HepG2 (cell line): ENCODE data around the gene EGLN2. TPM values are rescaled to one million over a fixed set of nuclear protein-coding genes. Genes with fewer than 3 reads are reported as not detected.

Experiments used
- ATAC-seq: fragments of 200-7000 bp; cut with Tn5 transposase; 3 replicates; pipeline ENCODE4 v1.9.1; 2020; ENCODE audit warnings: mild to moderate bottlenecking, moderate library complexity
- BruUV-seq: library from RNA; stranded (reverse); fragments of 400-500 nt; replicated peaks from 2 replicates; lab custom pipeline; 2021; lab: Mats Ljungman, UMichigan
- CTCF ChIA-PET: fragments of 300-600 bp; formaldehyde crosslinking; extraction: SDS; loops from one replicate; lab custom pipeline; 2021; ENCODE audit warnings: low total read pairs, inconsistent platforms, low intra/inter-chr PET ratio; lab: Yijun Ruan, JAX
- POLR2A ChIA-PET: fragments of 350-600 bp; sonication (Branson Sonifier 250); formaldehyde crosslinking; loops from one replicate; lab custom pipeline; 2020; ENCODE audit warnings: antibody characterized with exemption, inconsistent platforms; lab: Yijun Ruan, JAX
- DNase-seq: peaks from one replicate; pipeline ENCODE4 v3.0.0-alpha.2; 2015; ENCODE audit warnings: low spot score
- FAIRE-seq: peaks from 3 replicates; lab custom pipeline; 2011; peaks lifted over from hg19 to GRCh38; lab: Jason Lieb, UNC
- H2AFZ ChIP-seq: one replicate; pipeline ENCODE4 v1.6.1; 2011; ENCODE audit warnings: low read length, inconsistent platforms
- H3K27ac ChIP-seq: fragments of 300-600 bp; 3 replicates; pipeline ENCODE4 v1.8.0; 2011; ENCODE audit warnings: mixed run types, mild to moderate bottlenecking, mixed read lengths, low read length, inconsistent platforms; ENCODE audit not compliant: insufficient read depth; ENCODE audit errors: extremely low read length
- H3K27me3 ChIP-seq, 2 experiments: fragments of 200-600 bp in 1 of 2; 2 replicates in 1 of 2; 3 replicates in 1 of 2; pipeline versions ENCODE4 v1.6.0 to v1.8.0; 2011; ENCODE audit warnings: low read length in 2 of 2, mild to moderate bottlenecking in 2 of 2, moderate library complexity in 2 of 2, inconsistent platforms in 1 of 2; ENCODE audit not compliant: insufficient read depth in 2 of 2, control insufficient read depth in 1 of 2
- H3K36me3 ChIP-seq, 2 experiments: fragments of 200-600 bp in 1 of 2; replicated peaks in 1 of 2; 2 replicates in 1 of 2; 3 replicates in 1 of 2; pipeline versions ENCODE4 v1.5.1 to v1.8.0; 2011; ENCODE audit warnings: low read length in 2 of 2, inconsistent platforms in 1 of 2; ENCODE audit not compliant: insufficient read depth in 2 of 2, control insufficient read depth in 1 of 2
- H3K4me1 ChIP-seq: 2 replicates; pipeline ENCODE4 v1.5.1; 2012; ENCODE audit warnings: low read length, inconsistent platforms; ENCODE audit not compliant: insufficient read depth
- H3K4me2 ChIP-seq: 2 replicates; pipeline ENCODE4 v1.6.0; 2011; ENCODE audit warnings: low read depth, low read length, inconsistent platforms
- H3K4me3 ChIP-seq, 3 experiments: fragments of 200-600 bp in 1 of 3; sonication (generic), shearing (Covaris generic) in 1 of 3; replicated peaks in 1 of 3; 2 replicates each; pipeline ENCODE4 v1.5.1; 2011 to 2016; ENCODE audit warnings: low read length in 3 of 3, inconsistent platforms in 2 of 3, low read depth in 2 of 3, mild to moderate bottlenecking in 2 of 3, control low read depth in 1 of 3, mixed read lengths in 1 of 3; ENCODE audit not compliant: insufficient read depth in 1 of 3
- H3K79me2 ChIP-seq: one replicate; pipeline ENCODE4 v1.6.1; 2011; ENCODE audit warnings: low read length, inconsistent platforms; ENCODE audit not compliant: insufficient read depth
- H3K9ac ChIP-seq: 2 replicates; pipeline ENCODE4 v1.6.0; 2011; ENCODE audit warnings: mild to moderate bottlenecking, low read depth, low read length, inconsistent platforms; ENCODE audit not compliant: insufficient read depth
- H3K9me3 ChIP-seq: 2 replicates; pipeline ENCODE4 v1.5.1; 2012; ENCODE audit warnings: mild to moderate bottlenecking, low read length
- H4K20me1 ChIP-seq: 2 replicates; pipeline ENCODE4 v1.6.0; 2011; ENCODE audit warnings: inconsistent platforms, mild to moderate bottlenecking, low read length, moderate library complexity; ENCODE audit not compliant: insufficient read depth
- ARID4A ChIP-seq: sonication (generic); formaldehyde crosslinking; IDR thresholded peaks from 2 replicates; pipeline ENCODE4 v1.5.0; 2020; ENCODE audit warnings: mild to moderate bottlenecking, missing genetic modification reagents, borderline replicate concordance
- DNMT1 ChIP-seq: sonication (generic); formaldehyde crosslinking; IDR thresholded peaks from 2 replicates; pipeline ENCODE4 v1.5.1; 2020; ENCODE audit warnings: mild to moderate bottlenecking, missing genetic modification reagents
- FOSL2 ChIP-seq: sonication (generic); formaldehyde crosslinking; IDR thresholded peaks from 2 replicates; pipeline ENCODE4 v1.4.0; 2020; ENCODE audit warnings: missing genetic modification reagents
- HNF4G ChIP-seq, 2 experiments: sonication (generic) in 1 of 2; formaldehyde crosslinking in 1 of 2; IDR thresholded peaks; 2 replicates each; pipeline versions ENCODE4 v1.4.0 to v1.6.1; 2011 to 2020; ENCODE audit warnings: borderline replicate concordance in 2 of 2, low read depth in 2 of 2, mild to moderate bottlenecking in 2 of 2, low read length in 1 of 2, missing genetic modification reagents in 1 of 2, moderate library complexity in 1 of 2
- MAZ ChIP-seq, 2 experiments: sonication (generic) in 1 of 2; formaldehyde crosslinking in 1 of 2; IDR thresholded peaks; 2 replicates each; pipeline versions ENCODE4 v1.5.0 to v1.6.1; 2012 to 2020; ENCODE audit warnings: low read depth in 2 of 2, mild to moderate bottlenecking in 2 of 2, borderline replicate concordance in 1 of 2, improper control_type of control experiment in 1 of 2, low read length in 1 of 2, missing genetic modification reagents in 1 of 2, moderate library complexity in 1 of 2
- STAG1 ChIP-seq: sonication (generic); formaldehyde crosslinking; IDR thresholded peaks from 2 replicates; pipeline ENCODE4 v1.4.0; 2020; ENCODE audit warnings: missing genetic modification reagents
- TAF1 ChIP-seq: sonication (generic); formaldehyde crosslinking; IDR thresholded peaks from 2 replicates; pipeline ENCODE4 v1.4.0; 2020; ENCODE audit warnings: missing genetic modification reagents
- TFAP4 ChIP-seq: sonication (generic); IDR thresholded peaks from 2 replicates; pipeline ENCODE4 v1.6.1; 2016; ENCODE audit warnings: low read depth, borderline replicate concordance
- ZBTB33 ChIP-seq: sonication (generic); formaldehyde crosslinking; IDR thresholded peaks from 2 replicates; pipeline ENCODE4 v1.4.0; 2020; ENCODE audit warnings: missing genetic modification reagents
- ZNF543 ChIP-seq: sonication (generic); formaldehyde crosslinking; IDR thresholded peaks from 2 replicates; pipeline ENCODE4 v1.4.0; 2020; ENCODE audit warnings: mild to moderate bottlenecking, missing genetic modification reagents
- ZNF557 ChIP-seq: sonication (generic); formaldehyde crosslinking; IDR thresholded peaks from 2 replicates; pipeline ENCODE4 v1.4.0; 2020; ENCODE audit warnings: missing genetic modification reagents
- ZNF747 ChIP-seq: sonication (generic); formaldehyde crosslinking; IDR thresholded peaks from 2 replicates; pipeline ENCODE4 v1.8.1; 2023; ENCODE audit warnings: missing genetic modification reagents, mild to moderate bottlenecking, borderline replicate concordance
- ZSCAN25 ChIP-seq: sonication (generic); formaldehyde crosslinking; IDR thresholded peaks from 2 replicates; pipeline ENCODE4 v1.8.0; 2022; ENCODE audit warnings: mild to moderate bottlenecking, missing genetic modification reagents
- ZSCAN29 ChIP-seq: sonication (generic); formaldehyde crosslinking; conservative IDR thresholded peaks from 2 replicates; pipeline ENCODE4 v1.4.0; 2020; ENCODE audit warnings: mild to moderate bottlenecking, missing genetic modification reagents
- WGBS: methylation state at CpG from one replicate; pipeline ENCODE4 v1.1.6; 2017; ENCODE audit warnings: low lambda C conversion rate; 5-methylcytosine and 5-hydroxymethylcytosine counted together
- in situ Hi-C: cut with HindIII; loops from 2 replicates; pipeline ENCODE4 v1.10.0; 2017; ENCODE audit warnings: low pct_unique_long_range_greater_than_20kb; ENCODE audit not compliant: extremely low pct_ligation_motif_present
- intact Hi-C: fragments of 100-400 bp; cut with micrococcal nuclease; formaldehyde crosslinking; loops from one replicate; pipeline ENCODE4 v1.10.0; 2022; ENCODE audit not compliant: unreplicated experiment
- polyA plus RNA-seq, 8 experiments: library from polyadenylated mRNA; depleted of rRNA in 3 of 8; stranded (reverse) in 7 of 8; unstranded in 1 of 8; fragments of >200 nt; fragmentation: Illumina TruSeq in 4 of 8; extraction: Trizol in 4 of 8; gene quantifications; 2 replicates each; pipeline versions ENCODE4 v1.2.1 to v1.2.3, GENCODE V29; 2011 to 2016; ENCODE audit warnings: low read depth in 4 of 8, missing spikeins in 1 of 8, mixed read lengths in 1 of 8; ENCODE audit not compliant: insufficient read depth in 1 of 8
- total RNA-seq, 5 experiments: library from RNA; depleted of rRNA; stranded (reverse); fragments of >200 nt; fragmentation: Illumina TruSeq; extraction: Trizol; gene quantifications; 2 replicates each; pipeline ENCODE4 v1.2.3, GENCODE V29; 2016; ENCODE audit warnings: low read depth in 1 of 5

Gene EGLN2
- total and polyA plus RNA-seq, 2 of the 13 experiments (the other 11 are each of a cell fraction or from before 2014, with no cell fraction given) = 16.5 to 40.8 TPM

GRCh38 chr19:40807147-40808020, 8.4 kb downstream of the EGLN2 start:
- H3K36me3 ChIP-seq = peaks cover 13 to 29% of the 10 kb centered on the region in 2 experiments; a peak in 4 of 5 replicates
- H3K27me3 ChIP-seq = no peaks in the 10 kb centered on the region; a peak in 1 of 5 replicates
- H3K27ac ChIP-seq = no peak overlapping the region
- peaks cover 9% of the 10 kb centered on the region for H3K79me2 ChIP-seq
- no peak overlapping the region for H3K4me2 ChIP-seq
- no peak for FAIRE-seq
- intact Hi-C loops (loop anchor here (2.0 to 5.0 kb wide), 3 partner anchors 63 to 145 kb away; partner anchors contain the start of genes COQ8B and ITPKC), in situ Hi-C loops (loop anchor here (5.0 kb wide), 2 partner anchors 55 to 145 kb away; partner anchors contain the start of genes ACTMAP and SNRPA)
- DNase-seq = peak; percentile 49
- H3K9ac ChIP-seq = no peak overlapping the region
- no TSS peak for BruUV-seq
- no peaks in the 10 kb centered on the region for H3K9me3 ChIP-seq
- H4K20me1 ChIP-seq = peaks cover 11% of the 10 kb centered on the region; the same call in 1 of the 2 replicates
- no peak overlapping the region for H2AFZ ChIP-seq
- WGBS = 84% methylated on average over 10 of the region's 18 CpGs
- no peak overlapping the region for H3K4me3 ChIP-seq
- H3K4me1 ChIP-seq = peaks cover 27% of the 10 kb centered on the region
- CTCF ChIA-PET = interaction anchor here (0.7 to 1.1 kb wide), 3 partner anchors 63 to 144 kb away, joined by 3 to 4 read pairs (median 4); no protein-coding TSS in a partner anchor
- ATAC-seq = peak; percentile 57
- POLR2A ChIA-PET = interaction anchor here (0.6 to 3.1 kb wide), 7 partner anchors 9 to 606 kb away, joined by 3 to 21 read pairs (median 7); partner anchors contain the start of genes ACTMAP, EGLN2, RAB4B and SNRPA
- peak; percentile 59 for TF ChIP-seq FOSL2 (CRISPR knock-in tag)
- peak; percentile 92 for TF ChIP-seq ZBTB33
- TF ChIP-seq DNMT1 (CRISPR knock-in tag) = no peak
- no peak for TF ChIP-seq HNF4G (IDR thresholded peaks at IDR 0.05; ENCODE audit: borderline replicate concordance, low read depth, low read length)
- TF ChIP-seq HNF4G (CRISPR knock-in tag; IDR thresholded peaks at IDR 0.05; ENCODE audit: borderline replicate concordance, low read depth) = no peak
- no peak for TF ChIP-seq ZSCAN25 (CRISPR knock-in tag)
- TF ChIP-seq MAZ (IDR thresholded peaks at IDR 0.05; ENCODE audit: borderline replicate concordance, low read depth, low read length) = no peak
- no peak for TF ChIP-seq MAZ (CRISPR knock-in tag; IDR thresholded peaks at IDR 0.05; ENCODE audit: low read depth)
- TF ChIP-seq TAF1 = no peak
- 0 out of 2 replicates have a peak, but pooled peaks have one; percentile 38 for TF ChIP-seq ZNF747
- no peak for TF ChIP-seq ZNF557
- TF ChIP-seq ARID4A = 0 out of 2 replicates have a peak, but pooled peaks have one; percentile 1
- TF ChIP-seq TFAP4 = no peak
- no peak for TF ChIP-seq ZNF543 (CRISPR knock-in tag)
- peak; percentile 68 for TF ChIP-seq STAG1 (CRISPR knock-in tag)
- no peak for TF ChIP-seq ZSCAN29 (CRISPR knock-in tag)
